GM18907 (cell line): ENCODE results near the gene ACOXL.
"Not testable (repeated sequence)": the region's sequence is repeated elsewhere in the genome, so short reads cannot be mapped to it uniquely, and the experiment has no call there.

ENCODE experiments used
- ATAC-seq: cut with Tn5 transposase; IDR thresholded peaks from one replicate; pipeline ENCODE4 v1.9.1; 2021; ENCODE audit warnings: mild to moderate bottlenecking, moderate library complexity; ENCODE audit not compliant: unreplicated experiment

ACOXL gene

GRCh38 chr2:111031546-111032478, 299.4 kb downstream of the ACOXL start:
- no peak for ATAC-seq

GRCh38 chr2:111032721-111033429, 300.5 kb downstream of the ACOXL start:
- no peak for ATAC-seq

- no peak for ATAC-seq
These were observed 301.8 kb downstream of the ACOXL start for GRCh38 chr2:111034146-111034545.

GRCh38 chr2:111034606-111035005, 302.2 kb downstream of the ACOXL start:
- ATAC-seq = no peak

GRCh38 chr2:111035830-111036441, 303.6 kb downstream of the ACOXL start:
- ATAC-seq = no peak

- peak; percentile 44 for ATAC-seq
These were observed 304.8 kb downstream of the ACOXL start for GRCh38 chr2:111037128-111037527.

GRCh38 chr2:111039628-111040383, 307.4 kb downstream of the ACOXL start:
- ATAC-seq = no peak

GRCh38 chr2:111041398-111042202, 309.2 kb downstream of the ACOXL start:
- no peak for ATAC-seq

GRCh38 chr2:111042261-111042660, 309.9 kb downstream of the ACOXL start:
- ATAC-seq = no peak

GRCh38 chr2:111042772-111043771, 310.7 kb downstream of the ACOXL start:
- ATAC-seq = peak; percentile 49

GRCh38 chr2:111044066-111044465, 311.7 kb downstream of the ACOXL start:
- no peak for ATAC-seq

GRCh38 chr2:111045236-111045635, 312.9 kb downstream of the ACOXL start:
- not testable (repeated sequence) for ATAC-seq

- ATAC-seq = no peak
These were observed 313.5 kb downstream of the ACOXL start for GRCh38 chr2:111045771-111046444.

- no peak for ATAC-seq
These were observed 314.3 kb downstream of the ACOXL start for GRCh38 chr2:111046670-111047069.

- no peak for ATAC-seq
These were observed 316.7 kb downstream of the ACOXL start for GRCh38 chr2:111048856-111049768.

GRCh38 chr2:111049792-111050640, 317.6 kb downstream of the ACOXL start:
- ATAC-seq = no peak
